Measurements from ENCODE around the gene STYXL2.
A peak's percentile ranks its signal among the peaks of the same experiment; 100 is the strongest.

Gene STYXL2

DNA sequence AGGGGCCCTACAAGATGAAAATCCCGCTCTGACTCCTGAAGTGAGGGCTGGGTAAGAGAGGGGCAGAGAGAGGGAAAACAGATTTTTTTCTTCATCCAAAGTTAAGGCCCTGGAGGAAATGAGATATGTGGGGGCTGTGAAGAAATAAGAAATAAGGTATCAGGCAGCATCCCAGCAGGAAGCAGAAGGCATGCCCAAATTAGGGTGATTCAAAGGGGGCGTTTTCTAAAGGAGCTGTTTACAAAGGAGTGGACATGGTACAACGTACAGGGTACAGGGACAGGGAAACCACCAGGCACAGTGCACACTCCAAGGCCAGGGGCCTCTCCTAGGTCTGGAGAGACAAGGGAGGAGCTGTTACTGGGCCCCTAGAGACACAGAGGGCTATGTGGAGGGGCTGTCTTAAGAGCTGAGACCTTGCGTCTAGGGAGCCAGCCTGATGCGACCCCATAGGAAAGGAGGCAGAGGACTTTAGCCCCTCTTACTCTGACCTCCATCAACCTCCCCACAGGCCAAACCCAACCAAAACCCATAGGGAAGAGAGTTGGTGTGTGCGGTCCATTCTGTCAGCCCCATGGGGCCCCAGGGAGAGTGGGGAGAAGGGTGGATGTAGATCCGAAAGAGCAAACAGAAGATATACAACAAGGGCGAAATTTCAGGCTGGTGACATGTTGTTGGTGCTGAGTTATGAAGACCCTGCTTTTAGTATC is 38.6 kb downstream of the STYXL2 start:
- H3K36me3 Mint-ChIP-seq (ENCODE audit: low read depth) = no peaks in the 10 kb centered on the region
- H3K27ac Mint-ChIP-seq = no peak overlapping the region
- no peak overlapping the region for H3K4me3 Mint-ChIP-seq
- H3K27me3 Mint-ChIP-seq (ENCODE audit: low read depth) = peaks cover 10% of the 10 kb centered on the region
- TF ChIP-seq CTCF (IDR thresholded peaks at IDR 0.05; ENCODE audit: unreplicated experiment in 3 of 3) = no peak
- no peaks in the 10 kb centered on the region for H3K4me1 Mint-ChIP-seq
- no peaks in the 10 kb centered on the region for H3K9me3 Mint-ChIP-seq

- Mint-ChIP-seq H3K27me3 (ENCODE audit: low read depth) (peaks cover 12% of the 10 kb centered on the region), H3K4me1 (no peaks in the 10 kb centered on the region), H3K4me3 (no peak overlapping the region), H3K9me3 (no peaks in the 10 kb centered on the region), H3K36me3 (ENCODE audit: low read depth) (no peaks in the 10 kb centered on the region), H3K27ac (no peak overlapping the region)
- TF ChIP-seq CTCF (IDR thresholded peaks at IDR 0.05; ENCODE audit: unreplicated experiment in 3 of 3) = no peak
Measured at GRCh38 chr1:167135281-167135840, 41.5 kb downstream of the STYXL2 start.

- H3K4me3 Mint-ChIP-seq = no peak overlapping the region
- H3K36me3 Mint-ChIP-seq (ENCODE audit: low read depth) = no peaks in the 10 kb centered on the region
- no peaks in the 10 kb centered on the region for H3K9me3 Mint-ChIP-seq
- TF ChIP-seq CTCF (IDR thresholded peaks at IDR 0.05; ENCODE audit: unreplicated experiment in 3 of 3) = no peak
- peaks cover 12% of the 10 kb centered on the region for H3K27me3 Mint-ChIP-seq (ENCODE audit: low read depth)
- H3K27ac Mint-ChIP-seq = no peak overlapping the region
- H3K4me1 Mint-ChIP-seq = no peaks in the 10 kb centered on the region
Measured at GRCh38 chr1:167136191-167136614, 42.3 kb downstream of the STYXL2 start.

DNA sequence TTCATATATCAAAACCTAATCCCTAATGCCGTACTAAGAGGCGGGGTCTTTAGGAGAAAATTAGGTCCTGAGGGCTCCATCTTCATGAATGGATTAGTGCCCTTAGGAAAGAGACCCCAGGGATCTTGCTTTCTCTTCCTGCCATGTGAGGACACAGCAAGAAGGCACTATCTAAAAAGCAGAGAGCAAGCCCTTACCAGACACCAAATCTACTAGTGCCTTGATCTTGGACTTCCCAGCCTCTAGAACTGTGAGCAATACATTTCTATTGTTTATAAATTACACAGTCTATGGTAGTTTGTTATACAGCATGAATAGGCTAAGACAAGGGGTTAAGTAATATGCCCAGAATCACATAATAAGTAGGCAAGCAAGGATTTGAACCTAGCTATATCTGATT is 42.9 kb downstream of the STYXL2 start:
- no peaks in the 10 kb centered on the region for H3K36me3 Mint-ChIP-seq (ENCODE audit: low read depth)
- no peak for TF ChIP-seq CTCF (IDR thresholded peaks at IDR 0.05; ENCODE audit: unreplicated experiment in 3 of 3)
- H3K27ac Mint-ChIP-seq = no peak overlapping the region
- H3K9me3 Mint-ChIP-seq = no peaks in the 10 kb centered on the region
- H3K4me3 Mint-ChIP-seq = no peak overlapping the region
- H3K27me3 Mint-ChIP-seq (ENCODE audit: low read depth) = peaks cover 12% of the 10 kb centered on the region
- H3K4me1 Mint-ChIP-seq = no peaks in the 10 kb centered on the region

- no peak for TF ChIP-seq CTCF (IDR thresholded peaks at IDR 0.05; ENCODE audit: unreplicated experiment in 3 of 3)
- H3K9me3 Mint-ChIP-seq = peaks cover 1% of the 10 kb centered on the region
- H3K27me3 Mint-ChIP-seq (ENCODE audit: low read depth) = peaks cover 12% of the 10 kb centered on the region
- peak overlapping the region in 1 of 3 experiments; percentile 9 for H3K27ac Mint-ChIP-seq
- H3K36me3 Mint-ChIP-seq (ENCODE audit: low read depth) = peaks cover 2% of the 10 kb centered on the region
- H3K4me1 Mint-ChIP-seq = no peaks in the 10 kb centered on the region
- no peak overlapping the region for H3K4me3 Mint-ChIP-seq
Measured at GRCh38 chr1:167137332-167137781, 43.5 kb downstream of the STYXL2 start.

All from nephron (organoid).